H9 (cell line): Measurements from ENCODE around the gene STX17. TPM values are rescaled to one million over a fixed set of nuclear protein-coding genes. Genes with fewer than 3 reads are reported as not detected.

Experiments used
- DNase-seq: peaks from one replicate; pipeline ENCODE4 v3.0.0-alpha.2; 2017
- H2AFZ ChIP-seq: one replicate; pipeline ENCODE4 v1.6.1; 2013; ENCODE audit warnings: mild to moderate bottlenecking, low read length, control low read depth, moderate library complexity
- H2AK5ac ChIP-seq: 2 replicates; pipeline ENCODE4 v1.6.1; 2013; ENCODE audit warnings: low read length, control low read depth, mixed read lengths; ENCODE audit not compliant: insufficient read length
- H2BK120ac ChIP-seq: one replicate; pipeline ENCODE4 v1.6.1; 2013; ENCODE audit warnings: low read depth, mild to moderate bottlenecking, low read length, control low read depth, inconsistent platforms; ENCODE audit not compliant: poor library complexity, severe bottlenecking
- H2BK12ac ChIP-seq: 2 replicates; pipeline ENCODE4 v1.6.1; 2013; ENCODE audit warnings: low read length, control low read depth, mixed read lengths, low read depth; ENCODE audit not compliant: insufficient read length
- H2BK15ac ChIP-seq: 2 replicates; pipeline ENCODE4 v1.6.1; 2013; ENCODE audit warnings: low read depth, low read length, control low read depth
- H2BK20ac ChIP-seq: one replicate; pipeline ENCODE4 v1.6.1; 2013; ENCODE audit warnings: low read depth, mild to moderate bottlenecking, low read length, control low read depth, inconsistent platforms; ENCODE audit not compliant: poor library complexity, severe bottlenecking
- H2BK5ac ChIP-seq: 2 replicates; pipeline ENCODE4 v1.6.1; 2013; ENCODE audit warnings: low read length, control low read depth, mixed read lengths; ENCODE audit not compliant: insufficient read length
- H3K14ac ChIP-seq: 2 replicates; pipeline ENCODE4 v1.6.1; 2013; ENCODE audit warnings: low read length, control low read depth; ENCODE audit not compliant: insufficient read depth
- H3K18ac ChIP-seq: 2 replicates; pipeline ENCODE4 v1.6.1; 2013; ENCODE audit warnings: low read depth, mild to moderate bottlenecking, mixed read lengths, low read length, control low read depth; ENCODE audit not compliant: insufficient read length
- H3K23ac ChIP-seq: 2 replicates; pipeline ENCODE4 v1.6.1; 2013; ENCODE audit warnings: low read length, control low read depth, mixed read lengths, low read depth; ENCODE audit not compliant: insufficient read length
- H3K23me2 ChIP-seq: 2 replicates; pipeline ENCODE4 v1.6.1; 2013; ENCODE audit warnings: low read depth, mild to moderate bottlenecking, mixed read lengths, low read length, control low read depth; ENCODE audit not compliant: insufficient read length, poor library complexity, severe bottlenecking
- H3K27ac ChIP-seq: 2 replicates; pipeline ENCODE4 v1.5.1; 2013; ENCODE audit warnings: low read length, control low read depth, mixed read lengths, low read depth; ENCODE audit not compliant: insufficient read length
- H3K27me3 ChIP-seq: 2 replicates; pipeline ENCODE4 v1.6.1; 2013; ENCODE audit warnings: low read length, control low read depth, inconsistent platforms; ENCODE audit not compliant: insufficient read depth
- H3K4ac ChIP-seq: 2 replicates; pipeline ENCODE4 v1.6.1; 2013; ENCODE audit warnings: low read depth, mild to moderate bottlenecking, control low read depth, inconsistent platforms, low read length, moderate library complexity
- H3K4me1 ChIP-seq: 2 replicates; pipeline ENCODE4 v1.6.1; 2013; ENCODE audit warnings: low read length, control low read depth, inconsistent platforms; ENCODE audit not compliant: insufficient read depth
- H3K4me2 ChIP-seq: 2 replicates; pipeline ENCODE4 v1.6.1; 2013; ENCODE audit warnings: low read length, control low read depth, mixed read lengths; ENCODE audit not compliant: insufficient read length, insufficient read depth
- H3K56ac ChIP-seq: 2 replicates; pipeline ENCODE4 v1.6.1; 2013; ENCODE audit warnings: low read depth, mild to moderate bottlenecking, mixed read lengths, low read length, control low read depth; ENCODE audit not compliant: insufficient read length
- H3K79me1 ChIP-seq: 2 replicates; pipeline ENCODE4 v1.6.1; 2013; ENCODE audit warnings: low read depth, mild to moderate bottlenecking, moderate library complexity, low read length, control low read depth, inconsistent platforms; ENCODE audit not compliant: insufficient read depth, poor library complexity, severe bottlenecking
- H3K79me2 ChIP-seq: 2 replicates; pipeline ENCODE4 v1.6.1; 2013; ENCODE audit warnings: low read length, control low read depth, inconsistent platforms; ENCODE audit not compliant: insufficient read depth
- H3K9ac ChIP-seq: 2 replicates; pipeline ENCODE4 v1.6.1; 2013; ENCODE audit warnings: low read length, control low read depth, mixed read lengths; ENCODE audit not compliant: insufficient read length; ENCODE audit errors: extremely low read depth
- H3K9me3 ChIP-seq: one replicate; pipeline ENCODE4 v1.6.1; 2013; ENCODE audit warnings: low read depth, low read length, inconsistent platforms; ENCODE audit not compliant: control insufficient read depth
- H3T11ph ChIP-seq: one replicate; pipeline ENCODE4 v1.6.1; 2013; ENCODE audit warnings: mild to moderate bottlenecking, low read length, control low read depth, inconsistent platforms
- H4K20me1 ChIP-seq: one replicate; pipeline ENCODE4 v1.6.1; 2013; ENCODE audit not compliant: control insufficient read depth, insufficient read length, insufficient read depth
- H4K5ac ChIP-seq: 2 replicates; pipeline ENCODE4 v1.6.1; 2013; ENCODE audit warnings: low read depth, mild to moderate bottlenecking, mixed read lengths, low read length, control low read depth; ENCODE audit not compliant: insufficient read length
- H4K8ac ChIP-seq: replicated peaks from 2 replicates; pipeline ENCODE4 v1.6.1; 2013; ENCODE audit warnings: low read length, control low read depth, mixed read lengths, low read depth; ENCODE audit not compliant: insufficient read length
- H4K91ac ChIP-seq: 2 replicates; pipeline ENCODE4 v1.6.1; 2013; ENCODE audit warnings: low read depth, mild to moderate bottlenecking, moderate library complexity, mixed read lengths, low read length, control low read depth; ENCODE audit not compliant: insufficient read length
- H3K27ac Mint-ChIP-seq, 3 experiments: 2 replicates in 2 of 3; 3 replicates in 1 of 3; pipeline ENCODE4 v1.8.0; 2020 to 2021; ENCODE audit warnings: mixed read lengths in 3 of 3, mild to moderate bottlenecking in 1 of 3, moderate library complexity in 1 of 3
- H3K27me3 Mint-ChIP-seq: 2 replicates; pipeline ENCODE4 v1.8.0; 2021; ENCODE audit warnings: low read depth, mild to moderate bottlenecking, moderate library complexity, mixed read lengths
- H3K36me3 Mint-ChIP-seq, 3 experiments: 2 replicates in 2 of 3; 3 replicates in 1 of 3; pipeline ENCODE4 v1.8.0; 2020 to 2021; ENCODE audit warnings: low read depth in 3 of 3, mixed read lengths in 3 of 3; ENCODE audit not compliant: insufficient read depth in 1 of 3
- H3K4me1 Mint-ChIP-seq, 2 experiments: 2 replicates each; pipeline ENCODE4 v1.8.0; 2020; ENCODE audit warnings: mixed read lengths in 2 of 2
- H3K4me3 Mint-ChIP-seq, 2 experiments: 2 replicates in 1 of 2; 3 replicates in 1 of 2; pipeline ENCODE4 v1.8.0; 2020 to 2021; ENCODE audit warnings: mild to moderate bottlenecking in 2 of 2, mixed read lengths in 2 of 2, moderate library complexity in 1 of 2
- H3K9me3 Mint-ChIP-seq, 2 experiments: 2 replicates in 1 of 2; 3 replicates in 1 of 2; pipeline ENCODE4 v1.8.0; 2020; ENCODE audit warnings: mild to moderate bottlenecking in 2 of 2, mixed read lengths in 2 of 2, moderate library complexity in 1 of 2
- WGBS: extraction: QIAGEN DNeasy Blood & Tissue Kit; methylation state at CpG from one replicate; pipeline ENCODE4 v1.1.7; 2013; ENCODE audit warnings: missing lambda C conversion rate, low lambda C conversion rate, mixed read lengths; ENCODE audit not compliant: insufficient read length; ENCODE audit errors: extremely low coverage; 5-methylcytosine and 5-hydroxymethylcytosine counted together
- total RNA-seq: library from RNA; stranded (reverse); gene quantifications from 2 replicates; pipeline ENCODE4 v1.2.1, GENCODE V29; 2021
- TF ChIP-seq, protein P1 (sequence below): fragments of 200-600 bp; sonication (generic); conservative IDR thresholded peaks from 3 replicates; pipeline ENCODE4 v1.8.0; 2021; ENCODE audit warnings: antibody characterized with exemption, mild to moderate bottlenecking

Gene STX17
- total RNA-seq, 1 experiment from 2014 or later: 21.2 TPM

DNA sequence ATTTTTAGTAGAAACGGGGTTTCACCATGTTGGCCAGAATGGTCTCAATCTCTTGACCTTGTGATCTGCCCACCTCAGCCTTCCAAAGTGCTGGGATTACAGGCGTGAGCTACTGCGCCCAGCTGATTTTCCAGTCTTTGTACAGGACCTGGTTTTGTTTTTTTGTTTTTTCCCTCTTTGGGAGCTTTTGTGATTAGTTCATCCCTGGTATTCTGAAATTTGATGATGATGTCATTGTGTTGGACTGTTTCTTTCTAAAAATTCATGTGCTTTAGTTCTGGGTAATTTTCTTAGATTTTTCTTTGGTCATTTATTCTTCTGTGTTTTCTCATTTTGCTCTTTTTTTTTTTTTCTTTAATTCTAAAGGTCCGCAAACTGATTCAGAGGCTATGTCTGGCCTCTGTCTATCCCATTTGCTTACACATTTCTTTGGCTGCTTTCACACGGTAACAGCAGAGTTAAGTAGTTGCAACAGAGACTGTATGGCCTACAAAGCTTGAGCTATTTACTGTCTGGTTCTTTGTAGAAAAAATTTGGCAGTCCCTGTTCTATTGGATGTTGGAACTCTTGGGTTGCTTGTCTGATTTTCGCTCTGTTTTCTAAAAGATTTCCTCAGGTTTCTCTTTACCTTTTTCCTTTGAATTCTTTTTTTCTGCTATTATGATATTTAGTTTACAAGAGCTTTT lies 24.8 kb downstream of the STX17 start:
- no peaks in the 10 kb centered on the region for H3K4me1 ChIP-seq
- H3K23ac ChIP-seq: no peak overlapping the region
- H3K14ac ChIP-seq: no peak overlapping the region
- TF ChIP-seq, protein P1, sequence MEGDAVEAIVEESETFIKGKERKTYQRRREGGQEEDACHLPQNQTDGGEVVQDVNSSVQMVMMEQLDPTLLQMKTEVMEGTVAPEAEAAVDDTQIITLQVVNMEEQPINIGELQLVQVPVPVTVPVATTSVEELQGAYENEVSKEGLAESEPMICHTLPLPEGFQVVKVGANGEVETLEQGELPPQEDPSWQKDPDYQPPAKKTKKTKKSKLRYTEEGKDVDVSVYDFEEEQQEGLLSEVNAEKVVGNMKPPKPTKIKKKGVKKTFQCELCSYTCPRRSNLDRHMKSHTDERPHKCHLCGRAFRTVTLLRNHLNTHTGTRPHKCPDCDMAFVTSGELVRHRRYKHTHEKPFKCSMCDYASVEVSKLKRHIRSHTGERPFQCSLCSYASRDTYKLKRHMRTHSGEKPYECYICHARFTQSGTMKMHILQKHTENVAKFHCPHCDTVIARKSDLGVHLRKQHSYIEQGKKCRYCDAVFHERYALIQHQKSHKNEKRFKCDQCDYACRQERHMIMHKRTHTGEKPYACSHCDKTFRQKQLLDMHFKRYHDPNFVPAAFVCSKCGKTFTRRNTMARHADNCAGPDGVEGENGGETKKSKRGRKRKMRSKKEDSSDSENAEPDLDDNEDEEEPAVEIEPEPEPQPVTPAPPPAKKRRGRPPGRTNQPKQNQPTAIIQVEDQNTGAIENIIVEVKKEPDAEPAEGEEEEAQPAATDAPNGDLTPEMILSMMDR: no peak
- no peak overlapping the region for H3K27ac ChIP-seq
- no peak overlapping the region for H3K4me3 Mint-ChIP-seq
- peaks cover 4 to 9% of the 10 kb centered on the region in 2 experiments; a peak in 3 of 5 replicates for H3K9me3 Mint-ChIP-seq
- H3K79me2 ChIP-seq: 0 out of 2 replicates have a peak, but pooled peaks cover 2% of the 10 kb centered on the region
- no peaks in the 10 kb centered on the region for H4K20me1 ChIP-seq
- no peak for DNase-seq
- H3K18ac ChIP-seq: no peak overlapping the region
- no peak overlapping the region for H3K27ac Mint-ChIP-seq
- no peak overlapping the region for H3K4me2 ChIP-seq
- H3K9me3 ChIP-seq: no peaks in the 10 kb centered on the region
- H3K23me2 ChIP-seq: no peaks in the 10 kb centered on the region
- H3K27me3 Mint-ChIP-seq: no peaks in the 10 kb centered on the region
- H3K9ac ChIP-seq: no peak overlapping the region
- no peak overlapping the region for H3T11ph ChIP-seq
- WGBS: no CpG with 5 or more reads among the region's 6 CpGs
- no peak overlapping the region for H2BK120ac ChIP-seq
- no peak overlapping the region for H2BK5ac ChIP-seq
- H3K79me1 ChIP-seq: no peaks in the 10 kb centered on the region
- H2BK15ac ChIP-seq: no peak overlapping the region
- no peak overlapping the region for H4K5ac ChIP-seq
- no peaks in the 10 kb centered on the region for H3K27me3 ChIP-seq
- no peak overlapping the region for H2AFZ ChIP-seq
- no peak overlapping the region for H2BK20ac ChIP-seq
- no peak overlapping the region for H4K91ac ChIP-seq
- H3K4ac ChIP-seq: no peak overlapping the region; the same call in 1 of the 2 replicates
- H3K56ac ChIP-seq: no peak overlapping the region
- no peaks in the 10 kb centered on the region for H3K4me1 Mint-ChIP-seq
- no peak overlapping the region for H2AK5ac ChIP-seq
- H2BK12ac ChIP-seq: no peak overlapping the region
- H3K36me3 Mint-ChIP-seq: peaks cover 4 to 19% (median 14%) of the 10 kb centered on the region in 3 experiments
- no peak overlapping the region for H4K8ac ChIP-seq
